SU-DHL-6 (cell line): ENCODE results near the gene ZNF101.
"Not testable (repeated sequence)": the region's sequence is repeated elsewhere in the genome, so short reads cannot be mapped to it uniquely, and the experiment has no call there.

Experiments
- H2AFZ ChIP-seq: fragments of 200-600 bp; sonication (generic); 2 replicates; pipeline ENCODE4 v1.6.1; 2014; ENCODE audit warnings: low read depth, mild to moderate bottlenecking, moderate library complexity, mixed read lengths, antibody characterized with exemption, low read length; ENCODE audit not compliant: severe bottlenecking
- H3F3A ChIP-seq: fragments of 200-600 bp; shearing (Covaris generic); 2 replicates; pipeline ENCODE4 v1.6.0; 2016; ENCODE audit warnings: antibody characterized with exemption, mild to moderate bottlenecking; ENCODE audit not compliant: insufficient read depth
- H3K27ac ChIP-seq: fragments of 200-600 bp; sonication (generic); 2 replicates; pipeline ENCODE4 v1.5.1; 2016; ENCODE audit warnings: low read depth, mild to moderate bottlenecking, low read length, moderate library complexity, mixed read lengths
- H3K27me3 ChIP-seq: fragments of 200-600 bp; sonication (generic), shearing (Covaris generic); 2 replicates; pipeline ENCODE4 v1.6.0; 2014; ENCODE audit warnings: mild to moderate bottlenecking, low read length
- H3K36me3 ChIP-seq: fragments of 200-600 bp; sonication (generic); 2 replicates; pipeline ENCODE4 v1.6.1; 2014; ENCODE audit warnings: mild to moderate bottlenecking, low read length, mixed read lengths
- H3K4me2 ChIP-seq: fragments of 300-600, 200-600 bp; shearing (Covaris generic), sonication (generic); 2 replicates; pipeline ENCODE4 v1.6.0; 2014; ENCODE audit warnings: low read length, low read depth, mild to moderate bottlenecking; ENCODE audit not compliant: poor library complexity, severe bottlenecking
- H3K4me3 ChIP-seq: fragments of 200-600 bp; sonication (generic); 2 replicates; pipeline ENCODE4 v1.5.1; 2014; ENCODE audit warnings: antibody characterized with exemption, low read length, mild to moderate bottlenecking, mixed read lengths; ENCODE audit not compliant: insufficient read depth, poor library complexity, severe bottlenecking
- H3K79me2 ChIP-seq: fragments of 200-600 bp; sonication (generic); 2 replicates; pipeline ENCODE4 v1.6.1; 2014; ENCODE audit warnings: mild to moderate bottlenecking, low read length, moderate library complexity; ENCODE audit not compliant: insufficient read depth
- H3K9ac ChIP-seq: fragments of 200-600 bp; sonication (generic); 2 replicates; pipeline ENCODE4 v1.7.0; 2014; ENCODE audit warnings: mild to moderate bottlenecking, low read length
- H3K9me2 ChIP-seq: fragments of 200-600 bp; sonication (generic); replicated peaks from 2 replicates; pipeline ENCODE4 v1.6.1; 2014; ENCODE audit warnings: low read length; ENCODE audit not compliant: insufficient read depth
- H3K9me3 ChIP-seq: fragments of 200-600 bp; sonication (generic); 2 replicates; pipeline ENCODE4 v1.6.1; 2014; ENCODE audit warnings: low read length, mixed read lengths; ENCODE audit not compliant: insufficient read depth
- H4K20me1 ChIP-seq: fragments of 200-600 bp; sonication (generic); 2 replicates; pipeline ENCODE4 v1.6.1; 2014; ENCODE audit warnings: low read depth, mild to moderate bottlenecking, antibody characterized with exemption, low read length, moderate library complexity, mixed read lengths
- CTCF ChIP-seq: fragments of 200-600 bp; sonication (generic); IDR thresholded peaks from one replicate; pipeline ENCODE4 v1.5.1; 2017; ENCODE audit warnings: antibody characterized with exemption, mild to moderate bottlenecking, low read length, moderate library complexity; ENCODE audit not compliant: insufficient read depth, poor library complexity, severe bottlenecking
- EZH2phosphoT487 ChIP-seq: fragments of 200-600 bp; sonication (generic), shearing (Covaris generic); conservative IDR thresholded peaks from 2 replicates; pipeline ENCODE4 v1.6.1; 2018; ENCODE audit warnings: mild to moderate bottlenecking, antibody characterized with exemption, low read length, moderate library complexity, mixed read lengths

The ZNF101 gene

DNA sequence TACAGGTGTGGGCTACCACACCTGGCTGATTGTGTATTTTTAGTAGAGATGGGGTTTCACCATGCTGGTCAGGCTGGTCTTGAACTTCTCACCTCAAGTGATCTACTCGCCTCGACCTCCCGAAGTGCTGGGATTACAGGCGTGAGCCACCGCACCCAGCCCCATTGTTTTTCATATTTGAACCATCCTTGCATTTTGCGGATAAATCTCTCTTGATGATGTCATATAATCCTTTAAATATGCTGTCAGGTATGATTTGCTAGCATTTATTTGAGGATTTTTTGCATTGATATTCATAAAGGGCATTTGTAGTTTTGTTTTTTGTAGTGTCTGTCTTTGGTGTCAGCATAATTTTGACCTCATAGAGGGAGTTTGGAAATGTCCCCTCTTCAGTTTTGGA, 5.7 kb downstream of the ZNF101 start:
- Histone ChIP-seq H4K20me1 (no peaks in the 10 kb centered on the region), H3K9ac (no peak overlapping the region), H3K79me2 (peaks cover 92% of the 10 kb centered on the region), H3K36me3 (peaks cover 42% of the 10 kb centered on the region), H3F3A (no peaks in the 10 kb centered on the region), H3K27me3 (no peaks in the 10 kb centered on the region), H3K4me3 (no peak overlapping the region), H2AFZ (no peak overlapping the region), H3K27ac (no peak overlapping the region), H3K4me2 (no peak overlapping the region), H3K9me3 (no peaks in the 10 kb centered on the region), H3K9me2 (no peaks in the 10 kb centered on the region)
- TF ChIP-seq CTCF: no peak
- TF ChIP-seq EZH2phosphoT487: no peak

DNA sequence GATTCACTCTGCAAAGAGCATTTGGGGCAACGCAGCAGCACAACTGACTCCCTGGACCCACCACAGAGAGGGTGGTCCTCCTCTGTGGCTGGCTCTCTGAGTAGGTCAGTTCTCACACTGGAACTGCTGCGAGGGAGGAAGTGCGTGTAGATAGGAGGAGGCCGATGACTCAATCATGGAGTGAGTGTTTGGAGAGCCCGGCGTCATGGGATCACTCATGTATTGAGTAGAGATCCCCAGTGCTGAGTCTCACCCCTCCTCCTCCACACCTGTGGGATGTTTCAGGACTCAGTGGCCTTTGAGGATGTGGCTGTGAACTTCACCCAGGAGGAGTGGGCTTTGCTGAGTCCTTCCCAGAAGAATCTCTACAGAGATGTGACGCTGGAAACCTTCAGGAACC, 8.9 kb downstream of the ZNF101 start:
- no peak overlapping the region for H3K9ac ChIP-seq
- no peaks in the 10 kb centered on the region; the same call in 1 of the 2 replicates for H4K20me1 ChIP-seq
- peaks cover 60% of the 10 kb centered on the region for H3K79me2 ChIP-seq
- H3K27ac ChIP-seq: no peak overlapping the region
- no peaks in the 10 kb centered on the region for H3K9me3 ChIP-seq
- H3K9me2 ChIP-seq: no peaks in the 10 kb centered on the region
- H3K27me3 ChIP-seq: no peaks in the 10 kb centered on the region
- no peak overlapping the region for H3K4me2 ChIP-seq
- H3F3A ChIP-seq: peaks cover 3% of the 10 kb centered on the region; the same call in 1 of the 2 replicates
- H2AFZ ChIP-seq: no peak overlapping the region
- TF ChIP-seq EZH2phosphoT487 (no peak), CTCF (no peak)
- H3K36me3 ChIP-seq: peaks cover 53% of the 10 kb centered on the region
- no peak overlapping the region for H3K4me3 ChIP-seq

DNA sequence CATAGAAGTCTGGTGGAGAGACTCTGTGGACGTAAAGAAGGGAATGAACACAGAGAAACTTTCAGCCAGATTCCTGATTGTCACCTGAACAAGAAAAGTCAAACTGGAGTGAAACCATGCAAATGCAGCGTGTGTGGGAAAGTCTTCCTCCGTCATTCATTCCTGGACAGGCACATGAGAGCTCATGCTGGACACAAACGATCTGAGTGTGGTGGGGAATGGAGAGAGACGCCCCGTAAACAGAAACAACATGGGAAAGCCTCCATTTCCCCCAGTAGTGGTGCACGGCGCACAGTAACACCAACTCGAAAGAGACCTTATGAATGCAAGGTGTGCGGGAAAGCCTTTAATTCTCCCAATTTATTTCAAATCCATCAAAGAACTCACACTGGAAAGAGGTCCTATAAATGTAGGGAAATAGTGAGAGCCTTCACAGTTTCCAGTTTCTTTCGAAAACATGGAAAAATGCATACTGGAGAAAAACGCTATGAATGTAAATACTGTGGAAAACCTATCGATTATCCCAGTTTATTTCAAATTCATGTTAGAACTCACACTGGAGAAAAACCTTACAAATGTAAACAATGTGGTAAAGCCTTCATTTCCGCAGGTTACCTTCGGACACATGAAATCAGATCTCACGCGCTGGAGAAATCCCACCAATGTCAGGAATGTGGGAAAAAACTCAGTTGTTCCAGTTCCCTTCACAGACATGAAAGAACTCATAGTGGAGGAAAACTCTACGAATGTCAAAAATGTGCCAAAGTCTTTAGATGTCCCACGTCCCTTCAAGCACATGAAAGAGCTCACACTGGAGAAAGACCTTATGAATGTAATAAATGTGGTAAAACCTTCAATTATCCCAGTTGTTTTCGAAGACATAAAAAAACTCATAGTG, 10.8 kb downstream of the ZNF101 start:
- Histone ChIP-seq H3K4me3 (no peak overlapping the region), H3K36me3 (peaks cover 48% of the 10 kb centered on the region)

DNA sequence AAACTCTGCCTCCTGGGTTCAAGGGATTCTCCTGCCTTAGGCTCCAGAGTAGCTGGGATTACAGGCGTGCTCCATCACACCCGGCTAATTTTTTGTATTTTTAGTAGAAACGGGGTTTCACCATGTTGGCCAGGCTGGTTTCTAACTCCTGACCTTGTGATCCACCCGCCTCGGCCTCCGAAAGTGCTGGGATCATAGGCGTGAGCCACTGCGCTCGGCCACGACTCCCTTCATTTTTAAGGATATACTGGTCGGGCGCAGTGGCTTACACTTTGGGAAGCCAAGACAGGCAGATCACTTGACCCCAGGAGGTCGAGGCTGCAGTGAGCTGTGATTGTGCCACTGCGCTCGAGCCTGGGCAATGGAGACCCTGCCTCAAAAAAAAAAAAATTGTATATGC, 17.5 kb downstream of the ZNF101 start:
- H3K9me3 ChIP-seq, H3K9ac ChIP-seq, H3K4me2 ChIP-seq, H3K4me3 ChIP-seq, H3K27me3 ChIP-seq, H4K20me1 ChIP-seq, H3K27ac ChIP-seq, H3K9me2 ChIP-seq, H3K79me2 ChIP-seq, H2AFZ ChIP-seq, H3K36me3 ChIP-seq: not testable (repeated sequence)
- H3F3A ChIP-seq: peaks cover 11% of the 10 kb centered on the region; the same call in 1 of the 2 replicates

More for the DNA sequence above, 10.8 kb downstream of the ZNF101 start:
- H3K9ac ChIP-seq: no peak overlapping the region
- peaks cover 3% of the 10 kb centered on the region; the same call in 1 of the 2 replicates for H3F3A ChIP-seq
- no peak overlapping the region for H2AFZ ChIP-seq
- no peak overlapping the region for H3K27ac ChIP-seq
- no peaks in the 10 kb centered on the region for H3K9me2 ChIP-seq
- no peaks in the 10 kb centered on the region for H3K27me3 ChIP-seq
- H3K9me3 ChIP-seq: no peaks in the 10 kb centered on the region
- no peak for TF ChIP-seq CTCF
- H3K79me2 ChIP-seq: peaks cover 43% of the 10 kb centered on the region
- H4K20me1 ChIP-seq: no peaks in the 10 kb centered on the region; the same call in 1 of the 2 replicates
- H3K4me2 ChIP-seq: no peak overlapping the region
